Activated CD8-positive, alpha-beta memory T cell treated with anti-CD3 and anti-CD28 coated beads, Interleukin-2, amount 10 ng/mL, durations not matched to agents 7 days and 5 days (primary cell): Measurements from ENCODE around the gene AOC3. TPM values are rescaled to one million over a fixed set of nuclear protein-coding genes. Genes with fewer than 3 reads are reported as not detected.
"Not testable (repeated sequence)": the region's sequence is repeated elsewhere in the genome, so short reads cannot be mapped to it uniquely, and the experiment has no call there.

Experiments
- ATAC-seq: fragments of 150-1000 bp; cut with Tn5 transposase; one replicate; pipeline ENCODE4 v1.10.0; 2021; ENCODE audit warnings: moderate library complexity
- CTCF ChIA-PET: fragments of 350-600 bp; sonication (Branson Sonifier 250); formaldehyde crosslinking; loops from one replicate; lab custom pipeline; 2021; ENCODE audit warnings: antibody characterized with exemption; lab: Charles Lee
- DNase-seq: peaks from one replicate; pipeline ENCODE4 v3.0.0-alpha.2; 2020
- H3K27ac Mint-ChIP-seq: one replicate; pipeline ENCODE4 v1.8.0; 2021; ENCODE audit warnings: mild to moderate bottlenecking, mixed read lengths
- H3K27me3 Mint-ChIP-seq: one replicate; pipeline ENCODE4 v1.8.0; 2021; ENCODE audit warnings: mixed read lengths
- H3K36me3 Mint-ChIP-seq: one replicate; pipeline ENCODE4 v1.8.0; 2021; ENCODE audit warnings: mild to moderate bottlenecking, mixed read lengths
- H3K4me1 Mint-ChIP-seq: one replicate; pipeline ENCODE4 v1.8.0; 2021; ENCODE audit warnings: mixed read lengths
- H3K4me3 Mint-ChIP-seq: one replicate; pipeline ENCODE4 v1.8.0; 2021; ENCODE audit warnings: mild to moderate bottlenecking, moderate library complexity, mixed read lengths
- H3K9me3 Mint-ChIP-seq: one replicate; pipeline ENCODE4 v1.8.0; 2022; ENCODE audit warnings: low read depth, mixed read lengths
- total RNA-seq, 2 experiments: library from RNA; stranded (reverse); gene quantifications; one replicate each; pipeline ENCODE4 v1.2.3, GENCODE V29; 2021

AOC3 gene
- total RNA-seq, 2 experiments from 2014 or later, result 1.1 to 1.5 TPM

DNA sequence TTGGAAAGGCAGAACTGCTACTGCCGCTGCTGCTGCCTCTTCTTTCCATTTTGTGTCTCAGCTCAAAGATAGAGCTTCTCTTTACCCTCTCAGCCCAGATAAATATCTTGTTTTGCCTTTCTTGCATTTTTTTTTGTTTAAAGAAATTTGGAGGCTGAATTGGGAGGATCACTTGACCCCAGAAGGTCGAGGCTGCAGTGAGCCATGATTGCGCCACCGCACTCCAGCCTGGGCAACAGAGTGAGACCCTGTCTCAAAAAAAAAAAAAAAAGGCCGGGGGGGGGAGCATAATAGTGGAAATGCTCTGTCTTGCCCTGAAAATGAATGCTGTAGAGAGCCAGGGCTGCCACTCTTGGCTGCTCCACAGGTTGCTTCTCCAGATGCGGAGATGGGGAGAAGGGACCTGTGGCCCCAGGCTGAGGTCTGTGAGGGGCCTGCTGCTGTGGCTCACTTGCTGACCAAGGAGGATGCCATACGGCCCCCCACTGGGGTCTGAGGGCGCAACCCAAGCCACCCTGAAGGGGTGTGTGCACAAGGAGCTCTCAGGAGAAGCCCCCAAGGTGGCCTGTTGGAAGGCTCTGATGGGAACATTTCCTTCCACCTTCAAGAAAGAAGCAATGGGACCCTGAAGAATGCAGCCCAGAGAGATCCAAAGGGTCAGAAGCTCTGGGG is 28.1 kb downstream of the AOC3 start:
- Mint-ChIP-seq H3K4me1 (no peaks in the 10 kb centered on the region), H3K36me3 (no peaks in the 10 kb centered on the region), H3K27me3 (peaks cover 26% of the 10 kb centered on the region), H3K9me3 (no peaks in the 10 kb centered on the region), H3K4me3 (no peak overlapping the region), H3K27ac (no peak overlapping the region)
- DNase-seq, result no peak
- CTCF ChIA-PET, result interaction anchor here (1.0 kb wide), 1 partner anchor 231 kb away, joined by 3 read pairs; no protein-coding TSS in a partner anchor
- no peak for ATAC-seq

DNA sequence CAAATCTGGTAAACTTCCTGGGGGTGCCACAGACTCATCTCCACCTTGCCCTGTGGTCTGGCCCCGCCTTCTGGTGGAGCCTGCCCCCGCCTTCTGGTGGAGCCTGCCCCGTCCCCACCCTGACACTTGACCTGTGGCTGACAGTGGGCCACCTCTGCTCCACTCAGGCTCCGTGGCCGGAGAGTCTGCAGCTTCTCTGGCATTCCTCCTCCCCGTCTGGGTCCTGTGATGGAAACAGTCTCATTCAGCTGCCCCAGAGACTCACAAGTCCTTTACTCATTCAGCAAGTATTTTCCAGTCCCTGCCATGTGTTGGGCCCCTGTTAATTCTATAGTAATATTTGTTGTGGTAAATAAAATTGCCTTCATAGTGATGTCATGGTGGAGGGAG is 28.6 kb downstream of the AOC3 start:
- ATAC-seq, result no peak
- Mint-ChIP-seq H3K36me3 (no peaks in the 10 kb centered on the region), H3K9me3 (no peaks in the 10 kb centered on the region), H3K4me1 (no peaks in the 10 kb centered on the region), H3K27me3 (peaks cover 26% of the 10 kb centered on the region), H3K27ac (no peak overlapping the region), H3K4me3 (no peak overlapping the region)
- CTCF ChIA-PET, result interaction anchor here (1.0 kb wide), 1 partner anchor 231 kb away, joined by 3 read pairs; no protein-coding TSS in a partner anchor
- no peak for DNase-seq

DNA sequence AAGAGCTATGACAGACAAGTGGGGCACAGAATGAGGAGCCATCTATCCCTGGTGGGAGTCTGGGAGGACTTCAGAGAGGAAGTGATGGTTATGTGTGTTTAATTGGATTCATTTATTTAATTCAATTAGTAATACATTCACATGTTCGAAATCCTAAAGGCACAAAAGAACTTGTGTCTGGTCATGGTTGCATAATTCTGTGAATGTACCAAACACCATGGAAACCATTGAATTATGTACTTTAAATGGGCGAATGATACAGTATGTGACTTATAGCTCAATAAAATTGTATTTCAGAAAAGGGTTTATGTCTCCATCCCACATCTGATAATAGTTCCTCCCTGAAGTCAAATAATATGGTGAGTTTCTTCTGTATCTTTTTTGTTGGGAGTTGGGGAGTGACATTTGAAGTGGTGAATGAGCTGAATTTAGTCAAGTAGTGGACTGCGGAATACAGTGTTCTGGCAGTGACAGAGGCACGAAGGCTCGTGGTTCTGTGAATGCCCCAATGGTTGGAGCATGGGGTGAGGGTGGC is 29.8 kb downstream of the AOC3 start:
- no peak overlapping the region for H3K4me3 Mint-ChIP-seq
- DNase-seq (no peak), ATAC-seq (no peak)
- no peaks in the 10 kb centered on the region for H3K36me3 Mint-ChIP-seq
- no peaks in the 10 kb centered on the region for H3K9me3 Mint-ChIP-seq
- H3K4me1 Mint-ChIP-seq, result no peaks in the 10 kb centered on the region
- peaks cover 22% of the 10 kb centered on the region for H3K27me3 Mint-ChIP-seq
- CTCF ChIA-PET, result no interaction called here
- no peak overlapping the region for H3K27ac Mint-ChIP-seq

DNA sequence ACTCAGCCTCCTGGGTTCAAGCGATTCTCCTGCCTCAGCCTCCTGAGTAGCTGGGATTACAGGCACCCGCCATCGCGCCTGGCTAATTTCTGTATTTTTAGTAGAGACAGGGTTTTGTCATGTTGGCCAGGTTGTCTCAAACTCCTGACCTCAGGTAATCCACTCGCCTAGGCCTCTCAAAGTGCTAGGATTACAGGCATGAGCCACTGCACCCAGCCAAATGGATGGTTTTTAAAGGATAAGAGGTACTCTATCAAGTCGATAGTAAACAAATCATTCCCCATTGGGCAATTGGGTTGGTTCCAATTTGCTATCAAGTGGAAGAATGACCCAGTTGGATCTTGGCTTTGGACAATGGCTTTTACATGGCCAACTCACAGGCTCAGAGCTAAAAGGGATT is 30.7 kb downstream of the AOC3 start:
- H3K27me3 Mint-ChIP-seq, result peaks cover 21% of the 10 kb centered on the region
- H3K27ac Mint-ChIP-seq, H3K36me3 Mint-ChIP-seq, ATAC-seq, H3K9me3 Mint-ChIP-seq, H3K4me3 Mint-ChIP-seq, CTCF ChIA-PET, DNase-seq, H3K4me1 Mint-ChIP-seq: not testable (repeated sequence)

DNA sequence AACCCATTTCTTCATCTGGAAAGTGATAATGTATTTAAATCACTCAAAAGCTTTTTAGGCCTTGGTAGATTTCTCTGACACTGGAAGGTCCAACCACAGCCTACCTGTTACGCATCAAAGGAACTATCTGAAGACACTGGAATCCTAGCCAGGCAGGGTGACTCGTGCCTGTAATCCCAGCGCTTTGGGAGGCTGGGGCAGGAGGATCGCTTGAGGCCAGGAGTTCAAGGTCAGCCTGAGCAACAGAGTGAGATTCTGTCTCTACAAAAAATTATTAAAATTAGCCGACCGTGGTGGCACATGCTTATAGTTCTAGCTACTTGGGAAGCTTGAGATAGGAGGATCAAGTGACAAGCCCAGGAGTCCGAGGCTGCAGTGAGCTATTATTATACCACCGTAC is 31.2 kb downstream of the AOC3 start:
- no peak for ATAC-seq
- CTCF ChIA-PET, result no interaction called here
- H3K27ac Mint-ChIP-seq, result no peak overlapping the region
- H3K27me3 Mint-ChIP-seq, result peaks cover 20% of the 10 kb centered on the region
- no peak for DNase-seq
- H3K36me3 Mint-ChIP-seq, result no peaks in the 10 kb centered on the region
- H3K4me3 Mint-ChIP-seq, result no peak overlapping the region
- no peaks in the 10 kb centered on the region for H3K4me1 Mint-ChIP-seq
- no peaks in the 10 kb centered on the region for H3K9me3 Mint-ChIP-seq

DNA sequence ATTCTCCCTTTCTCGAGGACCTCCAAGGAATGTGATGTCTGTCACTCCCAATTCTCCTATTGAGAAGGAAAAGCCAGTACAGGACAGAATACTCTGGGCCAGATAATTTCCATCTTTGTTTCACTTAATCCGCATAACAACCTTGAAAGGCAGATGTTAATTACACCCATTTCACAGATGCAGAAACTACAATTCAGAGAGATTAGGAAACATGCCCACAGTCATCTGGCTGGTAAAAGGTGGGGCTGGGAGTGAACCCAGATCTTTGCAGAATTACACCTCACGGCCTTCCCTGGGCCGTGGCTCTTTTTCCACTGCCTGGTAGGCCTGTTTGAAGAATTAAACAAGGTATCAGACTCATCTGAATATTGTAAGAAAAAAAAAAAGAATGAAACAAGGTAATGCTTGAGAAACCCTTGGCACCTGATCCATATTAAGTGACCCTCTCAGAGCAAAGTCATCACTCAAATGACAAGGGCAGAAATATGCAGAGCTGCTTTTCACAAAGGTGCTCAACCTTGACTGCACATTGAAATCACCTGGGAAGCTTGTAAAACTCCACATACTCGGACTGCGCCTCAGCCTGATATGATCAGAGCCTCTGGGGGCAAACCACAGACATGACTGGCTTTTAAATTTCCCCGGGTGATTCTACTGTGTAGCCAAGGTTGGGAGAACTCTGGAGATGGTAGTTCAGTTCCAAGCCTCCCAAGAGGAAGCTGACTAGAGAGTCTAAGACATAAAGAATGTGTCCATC is 33.0 kb downstream of the AOC3 start:
- DNase-seq, result no peak
- CTCF ChIA-PET, result interaction anchor here (1.2 kb wide), 1 partner anchor 306 kb away, joined by 3 read pairs; no protein-coding TSS in a partner anchor
- H3K36me3 Mint-ChIP-seq, result no peaks in the 10 kb centered on the region
- H3K4me3 Mint-ChIP-seq, result no peak overlapping the region
- ATAC-seq, result no peak
- H3K9me3 Mint-ChIP-seq, result no peaks in the 10 kb centered on the region
- peaks cover 7% of the 10 kb centered on the region for H3K27me3 Mint-ChIP-seq
- H3K4me1 Mint-ChIP-seq, result no peaks in the 10 kb centered on the region
- no peak overlapping the region for H3K27ac Mint-ChIP-seq

DNA sequence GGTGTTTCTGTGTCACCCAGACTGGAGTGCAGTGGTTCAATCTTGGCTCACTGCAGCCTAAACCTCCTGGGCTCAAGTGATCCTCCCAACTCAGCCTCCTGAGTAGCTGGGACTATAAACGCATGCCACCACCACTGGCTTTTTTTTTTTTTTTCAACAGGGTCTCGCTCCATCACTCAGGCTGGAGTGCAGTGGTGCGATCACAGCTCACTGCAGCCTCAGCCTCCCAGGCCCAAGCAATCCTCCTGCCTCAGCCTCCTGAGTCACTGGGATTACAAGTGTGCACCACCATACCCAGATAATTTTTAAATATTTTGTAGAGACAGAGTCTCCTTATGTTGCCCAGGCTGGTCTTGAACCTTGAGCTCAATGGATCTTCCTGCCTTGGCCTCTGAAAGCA is 34.8 kb downstream of the AOC3 start:
- H3K36me3 Mint-ChIP-seq, H3K4me3 Mint-ChIP-seq, H3K27me3 Mint-ChIP-seq, ATAC-seq, H3K27ac Mint-ChIP-seq, DNase-seq, H3K4me1 Mint-ChIP-seq, H3K9me3 Mint-ChIP-seq: not testable (repeated sequence)
- CTCF ChIA-PET, result interaction anchor here (0.6 to 0.7 kb wide), 2 partner anchors 43 to 86 kb away, joined by 3 to 6 read pairs; no protein-coding TSS in a partner anchor

DNA sequence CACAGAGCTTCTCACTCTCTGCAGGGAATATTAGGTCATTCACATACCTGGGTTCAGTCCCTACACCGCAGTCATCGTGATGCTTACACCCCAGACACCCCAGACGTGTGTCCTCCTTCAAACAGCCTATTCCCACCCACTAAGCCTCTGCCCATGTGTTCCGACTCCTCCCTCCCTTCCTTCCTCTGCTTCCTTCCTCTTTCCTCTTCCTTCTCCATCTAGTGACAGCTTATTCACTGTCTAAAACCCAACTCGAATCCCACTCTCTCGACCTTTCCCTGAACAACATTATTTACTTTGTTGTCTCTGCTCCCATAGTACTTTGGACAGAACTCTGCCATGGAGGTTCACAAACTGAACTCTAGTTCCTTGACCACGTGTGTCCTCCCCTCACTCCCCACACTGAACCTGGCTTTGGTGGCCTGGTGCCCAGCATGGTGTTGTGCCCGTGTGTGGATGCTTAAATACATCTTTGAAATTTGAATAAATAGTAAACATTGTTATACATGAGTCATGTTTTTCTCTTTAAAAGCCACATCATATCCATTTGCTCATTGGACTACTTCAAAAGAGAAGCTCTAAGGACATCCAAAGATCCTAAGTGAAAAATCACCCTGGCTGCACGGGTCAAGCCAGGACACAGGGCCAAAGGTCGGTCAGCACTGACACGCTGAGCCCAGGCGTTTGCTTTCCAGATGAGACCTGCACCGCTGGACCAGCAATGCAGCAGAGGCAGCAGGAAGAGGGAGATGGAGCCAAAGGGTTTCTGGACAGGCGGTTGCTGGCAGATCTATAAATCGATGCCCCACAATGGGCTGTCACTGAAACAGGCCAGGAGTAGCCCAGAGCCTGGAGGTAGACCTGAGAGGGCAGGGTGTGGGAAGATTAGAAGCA is 35.5 kb downstream of the AOC3 start:
- no peaks in the 10 kb centered on the region for H3K4me1 Mint-ChIP-seq
- ATAC-seq (no peak), DNase-seq (no peak)
- H3K27me3 Mint-ChIP-seq, result peaks cover 3% of the 10 kb centered on the region
- no peak overlapping the region for H3K27ac Mint-ChIP-seq
- no peaks in the 10 kb centered on the region for H3K9me3 Mint-ChIP-seq
- no peaks in the 10 kb centered on the region for H3K36me3 Mint-ChIP-seq
- CTCF ChIA-PET, result interaction anchor here (0.6 kb wide), 1 partner anchor 87 kb away, joined by 6 read pairs; no protein-coding TSS in a partner anchor
- no peak overlapping the region for H3K4me3 Mint-ChIP-seq

DNA sequence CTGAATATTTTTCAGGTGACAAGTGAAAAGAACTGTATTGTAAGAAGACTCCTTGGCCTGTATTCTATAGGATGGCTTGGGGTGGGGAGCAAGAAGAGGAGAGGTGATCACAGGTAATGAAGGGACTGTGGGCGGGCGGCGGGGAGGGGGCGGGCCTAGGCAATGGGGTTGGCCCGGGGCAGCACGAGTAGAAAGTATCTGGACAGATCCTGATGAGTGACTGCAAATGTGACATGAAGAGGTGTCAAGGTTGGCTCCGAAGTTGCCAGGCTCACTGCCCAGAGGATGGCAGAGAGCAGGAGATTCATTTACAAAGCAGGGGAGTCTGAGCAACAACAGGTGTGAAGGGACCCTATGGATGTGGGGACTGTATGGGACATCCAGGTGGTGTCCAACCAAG is 38.8 kb downstream of the AOC3 start:
- DNase-seq (no peak), ATAC-seq (no peak)
- Mint-ChIP-seq H3K4me3 (no peak overlapping the region), H3K4me1 (no peaks in the 10 kb centered on the region), H3K9me3 (no peaks in the 10 kb centered on the region), H3K27ac (no peak overlapping the region), H3K27me3 (peaks cover 19% of the 10 kb centered on the region), H3K36me3 (no peaks in the 10 kb centered on the region)
- CTCF ChIA-PET, result no interaction called here

DNA sequence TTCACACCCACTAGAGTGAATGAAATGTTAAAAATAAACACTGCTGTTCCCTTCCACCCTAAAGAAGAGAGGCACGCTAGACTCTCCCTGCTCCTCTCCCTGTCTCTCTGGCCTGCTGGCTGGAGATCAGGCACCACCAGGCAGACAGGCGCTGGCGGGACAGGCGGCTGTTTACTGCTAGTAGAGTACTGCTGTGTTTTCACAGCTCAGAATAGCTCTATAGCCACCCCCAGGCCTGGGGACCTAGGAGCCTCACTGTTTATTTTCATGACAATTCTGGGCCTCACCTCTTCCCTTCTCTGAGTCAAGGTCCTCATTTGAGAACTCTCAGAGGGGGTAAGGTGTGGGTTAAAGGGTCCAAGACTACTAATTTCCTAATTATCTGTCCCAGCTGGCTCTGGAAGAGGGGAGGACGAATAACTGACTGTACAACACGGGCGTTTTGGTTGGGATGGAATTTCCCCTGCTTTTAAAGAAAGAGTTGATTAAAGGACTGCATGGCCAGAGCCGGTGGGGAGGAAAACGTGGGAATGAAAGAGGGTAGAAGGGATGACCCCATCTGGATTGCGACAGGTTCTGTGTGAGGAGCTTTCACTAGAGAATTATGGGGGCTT is 40.6 kb downstream of the AOC3 start:
- Mint-ChIP-seq H3K4me1 (no peaks in the 10 kb centered on the region), H3K4me3 (no peak overlapping the region), H3K36me3 (no peaks in the 10 kb centered on the region), H3K27ac (no peak overlapping the region), H3K27me3 (peaks cover 21% of the 10 kb centered on the region), H3K9me3 (no peaks in the 10 kb centered on the region)
- CTCF ChIA-PET, result no interaction called here
- DNase-seq, result no peak
- no peak for ATAC-seq

DNA sequence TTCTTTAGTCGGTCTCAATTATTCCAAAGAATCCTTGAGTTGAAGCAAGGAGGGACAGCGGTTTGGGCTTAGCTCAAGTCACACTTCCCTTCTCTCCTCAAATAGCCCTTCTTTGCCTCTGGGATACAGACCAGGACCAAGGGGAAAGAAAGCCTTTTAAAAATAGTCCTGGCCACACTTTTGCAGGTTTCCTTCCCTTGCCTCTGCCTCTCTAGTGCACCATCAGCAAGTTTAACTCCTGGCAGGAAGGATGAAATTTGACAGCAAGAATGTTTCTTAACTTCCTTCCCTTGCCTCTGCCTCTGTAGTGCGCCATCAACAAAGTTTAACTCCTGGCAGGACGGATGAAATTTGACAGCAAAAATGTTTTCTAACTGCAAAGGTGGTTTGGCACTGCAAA is 42.4 kb downstream of the AOC3 start:
- DNase-seq, result no peak
- no peaks in the 10 kb centered on the region for H3K36me3 Mint-ChIP-seq
- no peak for ATAC-seq
- no peak overlapping the region for H3K4me3 Mint-ChIP-seq
- peaks cover 24% of the 10 kb centered on the region for H3K27me3 Mint-ChIP-seq
- H3K4me1 Mint-ChIP-seq, result no peaks in the 10 kb centered on the region
- no peaks in the 10 kb centered on the region for H3K9me3 Mint-ChIP-seq
- H3K27ac Mint-ChIP-seq, result no peak overlapping the region
- CTCF ChIA-PET, result no interaction called here

DNA sequence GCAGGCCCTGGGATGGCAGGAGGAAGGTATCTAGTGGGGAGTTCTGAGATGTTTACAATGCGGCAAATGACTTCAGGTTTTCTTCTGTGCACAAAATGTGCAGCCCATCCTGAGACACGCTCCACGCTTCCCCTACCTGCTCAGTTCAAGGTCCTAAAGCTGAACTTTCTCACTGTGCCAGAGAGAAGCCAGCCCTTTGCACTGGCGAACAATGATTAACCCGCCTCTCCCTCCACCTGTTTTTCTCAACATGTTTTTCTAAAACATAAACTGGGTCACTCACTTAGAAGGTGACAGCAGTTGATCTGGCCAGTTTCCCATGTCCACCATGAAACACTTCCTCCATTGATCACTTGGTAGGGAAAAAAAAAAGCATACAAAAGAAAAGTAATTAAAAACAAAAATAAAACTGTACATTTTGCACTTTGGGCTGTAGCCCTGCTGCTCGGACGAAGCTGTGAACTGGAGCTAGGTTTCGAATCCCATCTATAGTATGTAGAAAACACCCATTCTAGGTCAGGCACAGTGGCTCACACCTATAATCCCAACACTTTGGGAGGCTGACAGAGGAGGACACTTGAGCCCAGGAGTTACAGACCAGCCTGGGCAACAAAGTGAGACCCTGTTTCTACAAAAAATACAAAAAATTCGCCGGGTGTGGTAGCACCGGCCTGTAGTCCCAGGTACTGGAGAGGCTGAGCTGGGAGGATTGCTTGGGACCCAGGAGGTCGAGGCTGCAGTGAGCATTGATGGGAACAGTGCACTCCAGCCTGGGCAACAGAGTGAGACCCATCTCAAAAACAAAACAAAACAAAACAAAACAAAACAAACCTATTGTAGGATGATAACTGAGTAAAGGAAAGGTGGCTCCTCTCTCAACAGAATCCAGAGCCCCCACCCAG is 43.5 kb downstream of the AOC3 start:
- no peak for ATAC-seq
- DNase-seq, result no peak
- Mint-ChIP-seq H3K27me3 (peaks cover 26% of the 10 kb centered on the region), H3K27ac (no peak overlapping the region), H3K4me3 (no peak overlapping the region), H3K9me3 (no peaks in the 10 kb centered on the region), H3K4me1 (no peaks in the 10 kb centered on the region), H3K36me3 (no peaks in the 10 kb centered on the region)
- CTCF ChIA-PET, result interaction anchor here (1.2 kb wide), 1 partner anchor 11 kb away, joined by 3 read pairs; no protein-coding TSS in a partner anchor
